H9 (cell line): Measurements from ENCODE around the gene GABARAP. TPM values are rescaled to one million over a fixed set of nuclear protein-coding genes. Genes with fewer than 3 reads are reported as not detected.
A peak's percentile ranks its signal among the peaks of the same experiment; 100 is the strongest.

Experiments
- DNase-seq: peaks from one replicate; pipeline ENCODE4 v3.0.0-alpha.2; 2017
- H2AFZ ChIP-seq: one replicate; pipeline ENCODE4 v1.6.1; 2013; ENCODE audit warnings: mild to moderate bottlenecking, low read length, control low read depth, moderate library complexity
- H2AK5ac ChIP-seq: 2 replicates; pipeline ENCODE4 v1.6.1; 2013; ENCODE audit warnings: low read length, control low read depth, mixed read lengths; ENCODE audit not compliant: insufficient read length
- H2BK120ac ChIP-seq: one replicate; pipeline ENCODE4 v1.6.1; 2013; ENCODE audit warnings: low read depth, mild to moderate bottlenecking, low read length, control low read depth, inconsistent platforms; ENCODE audit not compliant: poor library complexity, severe bottlenecking
- H2BK12ac ChIP-seq: 2 replicates; pipeline ENCODE4 v1.6.1; 2013; ENCODE audit warnings: low read length, control low read depth, mixed read lengths, low read depth; ENCODE audit not compliant: insufficient read length
- H2BK15ac ChIP-seq: 2 replicates; pipeline ENCODE4 v1.6.1; 2013; ENCODE audit warnings: low read depth, low read length, control low read depth
- H2BK20ac ChIP-seq: one replicate; pipeline ENCODE4 v1.6.1; 2013; ENCODE audit warnings: low read depth, mild to moderate bottlenecking, low read length, control low read depth, inconsistent platforms; ENCODE audit not compliant: poor library complexity, severe bottlenecking
- H2BK5ac ChIP-seq: 2 replicates; pipeline ENCODE4 v1.6.1; 2013; ENCODE audit warnings: low read length, control low read depth, mixed read lengths; ENCODE audit not compliant: insufficient read length
- H3K14ac ChIP-seq: 2 replicates; pipeline ENCODE4 v1.6.1; 2013; ENCODE audit warnings: low read length, control low read depth; ENCODE audit not compliant: insufficient read depth
- H3K18ac ChIP-seq: 2 replicates; pipeline ENCODE4 v1.6.1; 2013; ENCODE audit warnings: low read depth, mild to moderate bottlenecking, mixed read lengths, low read length, control low read depth; ENCODE audit not compliant: insufficient read length
- H3K23ac ChIP-seq: 2 replicates; pipeline ENCODE4 v1.6.1; 2013; ENCODE audit warnings: low read length, control low read depth, mixed read lengths, low read depth; ENCODE audit not compliant: insufficient read length
- H3K23me2 ChIP-seq: 2 replicates; pipeline ENCODE4 v1.6.1; 2013; ENCODE audit warnings: low read depth, mild to moderate bottlenecking, mixed read lengths, low read length, control low read depth; ENCODE audit not compliant: insufficient read length, poor library complexity, severe bottlenecking
- H3K27ac ChIP-seq: 2 replicates; pipeline ENCODE4 v1.5.1; 2013; ENCODE audit warnings: low read length, control low read depth, mixed read lengths, low read depth; ENCODE audit not compliant: insufficient read length
- H3K27me3 ChIP-seq: 2 replicates; pipeline ENCODE4 v1.6.1; 2013; ENCODE audit warnings: low read length, control low read depth, inconsistent platforms; ENCODE audit not compliant: insufficient read depth
- H3K4ac ChIP-seq: 2 replicates; pipeline ENCODE4 v1.6.1; 2013; ENCODE audit warnings: low read depth, mild to moderate bottlenecking, control low read depth, inconsistent platforms, low read length, moderate library complexity
- H3K4me1 ChIP-seq: 2 replicates; pipeline ENCODE4 v1.6.1; 2013; ENCODE audit warnings: low read length, control low read depth, inconsistent platforms; ENCODE audit not compliant: insufficient read depth
- H3K4me2 ChIP-seq: 2 replicates; pipeline ENCODE4 v1.6.1; 2013; ENCODE audit warnings: low read length, control low read depth, mixed read lengths; ENCODE audit not compliant: insufficient read length, insufficient read depth
- H3K56ac ChIP-seq: 2 replicates; pipeline ENCODE4 v1.6.1; 2013; ENCODE audit warnings: low read depth, mild to moderate bottlenecking, mixed read lengths, low read length, control low read depth; ENCODE audit not compliant: insufficient read length
- H3K79me1 ChIP-seq: 2 replicates; pipeline ENCODE4 v1.6.1; 2013; ENCODE audit warnings: low read depth, mild to moderate bottlenecking, moderate library complexity, low read length, control low read depth, inconsistent platforms; ENCODE audit not compliant: insufficient read depth, poor library complexity, severe bottlenecking
- H3K79me2 ChIP-seq: 2 replicates; pipeline ENCODE4 v1.6.1; 2013; ENCODE audit warnings: low read length, control low read depth, inconsistent platforms; ENCODE audit not compliant: insufficient read depth
- H3K9ac ChIP-seq: 2 replicates; pipeline ENCODE4 v1.6.1; 2013; ENCODE audit warnings: low read length, control low read depth, mixed read lengths; ENCODE audit not compliant: insufficient read length; ENCODE audit errors: extremely low read depth
- H3K9me3 ChIP-seq: one replicate; pipeline ENCODE4 v1.6.1; 2013; ENCODE audit warnings: low read depth, low read length, inconsistent platforms; ENCODE audit not compliant: control insufficient read depth
- H3T11ph ChIP-seq: one replicate; pipeline ENCODE4 v1.6.1; 2013; ENCODE audit warnings: mild to moderate bottlenecking, low read length, control low read depth, inconsistent platforms
- H4K20me1 ChIP-seq: one replicate; pipeline ENCODE4 v1.6.1; 2013; ENCODE audit not compliant: control insufficient read depth, insufficient read length, insufficient read depth
- H4K5ac ChIP-seq: 2 replicates; pipeline ENCODE4 v1.6.1; 2013; ENCODE audit warnings: low read depth, mild to moderate bottlenecking, mixed read lengths, low read length, control low read depth; ENCODE audit not compliant: insufficient read length
- H4K8ac ChIP-seq: replicated peaks from 2 replicates; pipeline ENCODE4 v1.6.1; 2013; ENCODE audit warnings: low read length, control low read depth, mixed read lengths, low read depth; ENCODE audit not compliant: insufficient read length
- H4K91ac ChIP-seq: 2 replicates; pipeline ENCODE4 v1.6.1; 2013; ENCODE audit warnings: low read depth, mild to moderate bottlenecking, moderate library complexity, mixed read lengths, low read length, control low read depth; ENCODE audit not compliant: insufficient read length
- H3K27ac Mint-ChIP-seq, 3 experiments: 2 replicates in 2 of 3; 3 replicates in 1 of 3; pipeline ENCODE4 v1.8.0; 2020 to 2021; ENCODE audit warnings: mixed read lengths in 3 of 3, mild to moderate bottlenecking in 1 of 3, moderate library complexity in 1 of 3
- H3K27me3 Mint-ChIP-seq: 2 replicates; pipeline ENCODE4 v1.8.0; 2021; ENCODE audit warnings: low read depth, mild to moderate bottlenecking, moderate library complexity, mixed read lengths
- H3K36me3 Mint-ChIP-seq, 3 experiments: 2 replicates in 2 of 3; 3 replicates in 1 of 3; pipeline ENCODE4 v1.8.0; 2020 to 2021; ENCODE audit warnings: low read depth in 3 of 3, mixed read lengths in 3 of 3; ENCODE audit not compliant: insufficient read depth in 1 of 3
- H3K4me1 Mint-ChIP-seq, 2 experiments: 2 replicates each; pipeline ENCODE4 v1.8.0; 2020; ENCODE audit warnings: mixed read lengths in 2 of 2
- H3K4me3 Mint-ChIP-seq, 2 experiments: 2 replicates in 1 of 2; 3 replicates in 1 of 2; pipeline ENCODE4 v1.8.0; 2020 to 2021; ENCODE audit warnings: mild to moderate bottlenecking in 2 of 2, mixed read lengths in 2 of 2, moderate library complexity in 1 of 2
- H3K9me3 Mint-ChIP-seq, 2 experiments: 2 replicates in 1 of 2; 3 replicates in 1 of 2; pipeline ENCODE4 v1.8.0; 2020; ENCODE audit warnings: mild to moderate bottlenecking in 2 of 2, mixed read lengths in 2 of 2, moderate library complexity in 1 of 2
- WGBS: extraction: QIAGEN DNeasy Blood & Tissue Kit; methylation state at CpG from one replicate; pipeline ENCODE4 v1.1.7; 2013; ENCODE audit warnings: missing lambda C conversion rate, low lambda C conversion rate, mixed read lengths; ENCODE audit not compliant: insufficient read length; ENCODE audit errors: extremely low coverage; 5-methylcytosine and 5-hydroxymethylcytosine counted together
- total RNA-seq: library from RNA; stranded (reverse); gene quantifications from 2 replicates; pipeline ENCODE4 v1.2.1, GENCODE V29; 2021
- TF ChIP-seq, protein P1 (sequence below): fragments of 200-600 bp; sonication (generic); conservative IDR thresholded peaks from 3 replicates; pipeline ENCODE4 v1.8.0; 2021; ENCODE audit warnings: antibody characterized with exemption, mild to moderate bottlenecking

Gene GABARAP
- total RNA-seq, 1 experiment from 2014 or later: 261 TPM

DNA sequence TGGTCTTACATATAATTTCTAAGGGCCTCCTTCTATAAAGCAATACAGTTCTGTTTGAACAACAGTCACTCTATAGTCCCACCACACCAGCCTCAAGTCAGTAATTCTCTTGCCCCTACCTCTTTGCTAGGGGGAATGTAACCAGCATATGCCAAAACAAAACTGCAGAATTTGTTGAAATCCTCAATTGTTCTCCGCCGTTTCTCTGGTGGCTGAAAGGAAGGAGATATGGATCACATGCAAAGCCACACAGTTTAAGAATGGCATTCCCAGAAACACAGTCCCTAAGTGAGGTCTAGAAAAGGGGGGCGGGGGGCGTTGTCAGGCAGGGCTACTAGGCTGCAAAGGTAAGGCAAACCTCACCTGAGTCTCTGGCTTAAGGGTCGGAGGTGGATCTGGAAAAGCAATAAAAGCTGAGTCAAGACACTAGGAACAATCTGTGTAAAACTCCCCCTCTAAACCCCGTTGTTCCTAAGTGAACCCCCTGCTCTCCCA, 4.9 kb downstream of the GABARAP start:
- no peaks in the 10 kb centered on the region; the same call in 1 of the 2 replicates for H3K27me3 Mint-ChIP-seq
- no peak overlapping the region for H2AK5ac ChIP-seq
- no peak overlapping the region for H2AFZ ChIP-seq
- H3K23me2 ChIP-seq: peaks cover 11% of the 10 kb centered on the region
- no CpG with 5 or more reads among the region's 6 CpGs for WGBS
- no peak overlapping the region for H4K8ac ChIP-seq
- H3K4me1 Mint-ChIP-seq: peaks cover 44 to 58% of the 10 kb centered on the region in 2 experiments
- no peak overlapping the region for H2BK20ac ChIP-seq
- no peaks in the 10 kb centered on the region for H3K9me3 ChIP-seq
- H3K18ac ChIP-seq: no peak overlapping the region
- H3T11ph ChIP-seq: no peak overlapping the region
- DNase-seq: no peak
- no peaks in the 10 kb centered on the region for H3K27me3 ChIP-seq
- H3K9ac ChIP-seq: peak overlapping the region; percentile 28
- H3K56ac ChIP-seq: no peak overlapping the region
- H3K27ac ChIP-seq: no peak overlapping the region
- no peaks in the 10 kb centered on the region for H3K4me1 ChIP-seq
- no peaks in the 10 kb centered on the region for H4K20me1 ChIP-seq
- H3K36me3 Mint-ChIP-seq: peaks cover 35 to 59% (median 46%) of the 10 kb centered on the region in 3 experiments
- H2BK120ac ChIP-seq: no peak overlapping the region
- peak overlapping the region; percentile 95 to 97 for H3K4me3 Mint-ChIP-seq
- no peak overlapping the region for H3K23ac ChIP-seq
- no peak overlapping the region for H2BK15ac ChIP-seq
- TF ChIP-seq, protein P1, sequence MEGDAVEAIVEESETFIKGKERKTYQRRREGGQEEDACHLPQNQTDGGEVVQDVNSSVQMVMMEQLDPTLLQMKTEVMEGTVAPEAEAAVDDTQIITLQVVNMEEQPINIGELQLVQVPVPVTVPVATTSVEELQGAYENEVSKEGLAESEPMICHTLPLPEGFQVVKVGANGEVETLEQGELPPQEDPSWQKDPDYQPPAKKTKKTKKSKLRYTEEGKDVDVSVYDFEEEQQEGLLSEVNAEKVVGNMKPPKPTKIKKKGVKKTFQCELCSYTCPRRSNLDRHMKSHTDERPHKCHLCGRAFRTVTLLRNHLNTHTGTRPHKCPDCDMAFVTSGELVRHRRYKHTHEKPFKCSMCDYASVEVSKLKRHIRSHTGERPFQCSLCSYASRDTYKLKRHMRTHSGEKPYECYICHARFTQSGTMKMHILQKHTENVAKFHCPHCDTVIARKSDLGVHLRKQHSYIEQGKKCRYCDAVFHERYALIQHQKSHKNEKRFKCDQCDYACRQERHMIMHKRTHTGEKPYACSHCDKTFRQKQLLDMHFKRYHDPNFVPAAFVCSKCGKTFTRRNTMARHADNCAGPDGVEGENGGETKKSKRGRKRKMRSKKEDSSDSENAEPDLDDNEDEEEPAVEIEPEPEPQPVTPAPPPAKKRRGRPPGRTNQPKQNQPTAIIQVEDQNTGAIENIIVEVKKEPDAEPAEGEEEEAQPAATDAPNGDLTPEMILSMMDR: no peak
- H3K79me1 ChIP-seq: peaks cover 13% of the 10 kb centered on the region
- H3K4ac ChIP-seq: no peak overlapping the region
- H3K9me3 Mint-ChIP-seq: peaks cover 0 to 2% of the 10 kb centered on the region in 2 experiments; a peak in 1 of 5 replicates
- H4K91ac ChIP-seq: no peak overlapping the region
- H3K79me2 ChIP-seq: peaks cover 17% of the 10 kb centered on the region; the same call in 1 of the 2 replicates
- peak overlapping the region; percentile 82 for H3K4me2 ChIP-seq
- H4K5ac ChIP-seq: no peak overlapping the region
- H2BK12ac ChIP-seq: no peak overlapping the region
- H3K14ac ChIP-seq: no peak overlapping the region
- peak overlapping the region; percentile 30 to 76 (median 68); a peak in 5 of 7 replicates for H3K27ac Mint-ChIP-seq
- no peak overlapping the region for H2BK5ac ChIP-seq
